ENCODE results near the gene ZNF683. TPM values are rescaled to one million over a fixed set of nuclear protein-coding genes. Genes with fewer than 3 reads are reported as not detected.
"Not testable (repeated sequence)": the region's sequence is repeated elsewhere in the genome, so short reads cannot be mapped to it uniquely, and the experiment has no call there.

Gene ZNF683
- total RNA-seq, 1 donor, result not detected

DNA sequence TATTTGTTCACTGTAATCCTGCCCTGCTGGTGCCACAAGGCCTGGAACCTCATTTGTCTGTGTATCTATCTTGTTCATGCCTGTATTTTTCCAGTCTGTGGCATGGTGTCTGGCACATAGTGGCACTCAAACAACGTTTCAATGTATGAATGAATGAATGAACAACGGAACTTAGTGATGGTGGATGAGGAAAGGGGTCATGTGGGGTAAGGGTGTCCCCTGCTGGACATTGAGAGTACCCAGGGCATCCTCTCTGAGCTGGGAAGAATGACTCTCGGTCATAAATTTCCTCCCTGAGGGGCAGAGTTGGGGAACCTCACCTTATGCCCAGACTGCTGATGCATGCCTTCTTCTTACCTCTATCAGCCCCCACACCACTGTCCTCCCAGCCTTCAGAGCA is 18.9 kb upstream of the ZNF683 start:
- Histone ChIP-seq H3K27me3 (ENCODE audit: insufficient read depth, low read length) (no peaks in the 10 kb centered on the region), H3K4me1 (ENCODE audit: insufficient read depth, low read length) (peaks cover 11% of the 10 kb centered on the region), H3K36me3 (ENCODE audit: insufficient read depth, low read length) (no peaks in the 10 kb centered on the region), H2AFZ (ENCODE audit: low read length) (no peak overlapping the region), H3K27ac (ENCODE audit: low read depth, low read length) (no peak overlapping the region), H4K20me1 (ENCODE audit: insufficient read depth, low read length) (no peaks in the 10 kb centered on the region), H3K4me3 (ENCODE audit: insufficient read depth, low read length) (no peak overlapping the region), H3K79me2 (ENCODE audit: insufficient read depth, low read length) (no peaks in the 10 kb centered on the region), H3K9me3 (ENCODE audit: low read depth, low read length) (no peaks in the 10 kb centered on the region), H3K4me2 (ENCODE audit: insufficient read depth, low read length) (no peak overlapping the region)
- TF ChIP-seq, protein P1, sequence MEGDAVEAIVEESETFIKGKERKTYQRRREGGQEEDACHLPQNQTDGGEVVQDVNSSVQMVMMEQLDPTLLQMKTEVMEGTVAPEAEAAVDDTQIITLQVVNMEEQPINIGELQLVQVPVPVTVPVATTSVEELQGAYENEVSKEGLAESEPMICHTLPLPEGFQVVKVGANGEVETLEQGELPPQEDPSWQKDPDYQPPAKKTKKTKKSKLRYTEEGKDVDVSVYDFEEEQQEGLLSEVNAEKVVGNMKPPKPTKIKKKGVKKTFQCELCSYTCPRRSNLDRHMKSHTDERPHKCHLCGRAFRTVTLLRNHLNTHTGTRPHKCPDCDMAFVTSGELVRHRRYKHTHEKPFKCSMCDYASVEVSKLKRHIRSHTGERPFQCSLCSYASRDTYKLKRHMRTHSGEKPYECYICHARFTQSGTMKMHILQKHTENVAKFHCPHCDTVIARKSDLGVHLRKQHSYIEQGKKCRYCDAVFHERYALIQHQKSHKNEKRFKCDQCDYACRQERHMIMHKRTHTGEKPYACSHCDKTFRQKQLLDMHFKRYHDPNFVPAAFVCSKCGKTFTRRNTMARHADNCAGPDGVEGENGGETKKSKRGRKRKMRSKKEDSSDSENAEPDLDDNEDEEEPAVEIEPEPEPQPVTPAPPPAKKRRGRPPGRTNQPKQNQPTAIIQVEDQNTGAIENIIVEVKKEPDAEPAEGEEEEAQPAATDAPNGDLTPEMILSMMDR (IDR thresholded peaks at IDR 0.05; ENCODE audit: extremely low read depth, low read depth, low read length), result peak; percentile 91
- peak; percentile 90 for DNase-seq (ENCODE audit: insufficient read length, low spot score, missing footprints)

DNA sequence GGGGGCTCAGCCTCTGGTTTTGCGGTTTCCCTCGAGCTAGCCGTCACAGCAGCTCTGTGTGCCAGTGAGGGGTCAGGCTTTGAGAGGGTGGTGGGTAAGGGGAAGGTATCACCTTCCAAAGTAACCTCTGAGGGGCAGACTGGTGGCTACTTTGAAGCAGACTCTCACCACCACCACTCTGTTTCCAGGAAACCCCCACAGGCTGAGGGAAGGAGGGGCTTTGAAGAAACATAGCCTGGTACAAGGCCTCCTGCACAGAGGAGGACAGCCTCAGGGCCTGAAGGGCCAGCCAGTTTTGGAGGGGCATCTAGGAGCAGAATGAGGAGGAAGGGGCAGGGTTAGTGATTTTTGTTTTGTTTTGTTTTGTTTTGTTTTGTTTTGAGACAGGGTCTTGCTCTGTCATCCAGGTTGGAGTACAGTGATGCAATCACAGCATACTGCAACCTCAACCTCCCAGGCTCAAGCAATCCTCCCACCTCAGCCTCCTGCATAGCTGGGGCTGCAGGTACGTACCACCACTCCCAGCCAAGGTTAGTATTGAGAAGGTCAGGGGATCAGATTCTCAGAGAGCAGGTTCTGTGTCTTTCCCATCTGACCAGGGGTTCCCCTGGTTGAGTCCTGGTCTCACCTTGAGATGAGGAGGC is 17.2 kb upstream of the ZNF683 start:
- H3K4me2 ChIP-seq (ENCODE audit: insufficient read depth, low read length), result no peak overlapping the region
- DNase-seq (ENCODE audit: insufficient read length, low spot score, missing footprints), result peak; percentile 32
- H3K9me3 ChIP-seq (ENCODE audit: low read depth, low read length), result no peaks in the 10 kb centered on the region
- TF ChIP-seq, protein P1 (IDR thresholded peaks at IDR 0.05; ENCODE audit: extremely low read depth, low read depth, low read length), result no peak
- no peaks in the 10 kb centered on the region for H3K27me3 ChIP-seq (ENCODE audit: insufficient read depth, low read length)
- no peaks in the 10 kb centered on the region for H3K79me2 ChIP-seq (ENCODE audit: insufficient read depth, low read length)
- no peak overlapping the region for H2AFZ ChIP-seq (ENCODE audit: low read length)
- no peaks in the 10 kb centered on the region for H3K36me3 ChIP-seq (ENCODE audit: insufficient read depth, low read length)
- peaks cover 20% of the 10 kb centered on the region for H3K4me1 ChIP-seq (ENCODE audit: insufficient read depth, low read length)
- no peak overlapping the region for H3K4me3 ChIP-seq (ENCODE audit: insufficient read depth, low read length)
- H4K20me1 ChIP-seq (ENCODE audit: insufficient read depth, low read length), result no peaks in the 10 kb centered on the region
- no peak overlapping the region for H3K27ac ChIP-seq (ENCODE audit: low read depth, low read length)

GRCh38 chr1:26388791-26389445 is 16.4 kb upstream of the ZNF683 start:
- peaks cover 20% of the 10 kb centered on the region for H3K4me1 ChIP-seq (ENCODE audit: insufficient read depth, low read length)
- no peak for DNase-seq (ENCODE audit: insufficient read length, low spot score, missing footprints)
- no peaks in the 10 kb centered on the region for H3K79me2 ChIP-seq (ENCODE audit: insufficient read depth, low read length)
- no peaks in the 10 kb centered on the region for H3K9me3 ChIP-seq (ENCODE audit: low read depth, low read length)
- no peaks in the 10 kb centered on the region for H3K36me3 ChIP-seq (ENCODE audit: insufficient read depth, low read length)
- no peak overlapping the region for H2AFZ ChIP-seq (ENCODE audit: low read length)
- TF ChIP-seq, protein P1 (IDR thresholded peaks at IDR 0.05; ENCODE audit: extremely low read depth, low read depth, low read length), result no peak
- H3K4me2 ChIP-seq (ENCODE audit: insufficient read depth, low read length), result no peak overlapping the region
- no peak overlapping the region for H3K27ac ChIP-seq (ENCODE audit: low read depth, low read length)
- H4K20me1 ChIP-seq (ENCODE audit: insufficient read depth, low read length), result no peaks in the 10 kb centered on the region
- no peak overlapping the region for H3K4me3 ChIP-seq (ENCODE audit: insufficient read depth, low read length)
- H3K27me3 ChIP-seq (ENCODE audit: insufficient read depth, low read length), result no peaks in the 10 kb centered on the region

DNA sequence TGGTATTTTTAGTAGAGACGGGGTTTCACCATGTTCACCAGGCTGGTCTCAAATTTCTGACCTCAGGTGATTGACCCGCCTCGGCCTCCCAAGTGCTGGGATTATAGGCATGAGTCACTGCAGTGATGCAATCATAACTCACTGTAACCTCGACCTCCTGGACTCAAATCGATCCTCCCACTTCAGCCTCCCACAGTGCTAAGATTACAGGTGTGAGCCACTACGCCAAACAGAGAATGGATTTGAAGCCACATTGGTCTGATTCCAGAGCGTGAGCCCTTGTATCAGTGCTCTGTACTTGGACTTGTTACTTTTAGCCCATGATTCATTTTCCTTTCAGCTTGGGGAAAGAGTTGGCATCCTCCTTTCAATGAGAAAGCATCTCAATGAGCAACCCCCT is 14.9 kb upstream of the ZNF683 start:
- Histone ChIP-seq H3K4me3 (ENCODE audit: insufficient read depth, low read length) (no peak overlapping the region), H3K79me2 (ENCODE audit: insufficient read depth, low read length) (no peaks in the 10 kb centered on the region), H3K27me3 (ENCODE audit: insufficient read depth, low read length) (no peaks in the 10 kb centered on the region), H3K36me3 (ENCODE audit: insufficient read depth, low read length) (no peaks in the 10 kb centered on the region), H4K20me1 (ENCODE audit: insufficient read depth, low read length) (no peaks in the 10 kb centered on the region), H3K9me3 (ENCODE audit: low read depth, low read length) (no peaks in the 10 kb centered on the region), H3K4me2 (ENCODE audit: insufficient read depth, low read length) (no peak overlapping the region), H3K27ac (ENCODE audit: low read depth, low read length) (no peak overlapping the region), H3K4me1 (ENCODE audit: insufficient read depth, low read length) (peaks cover 20% of the 10 kb centered on the region), H2AFZ (ENCODE audit: low read length) (no peak overlapping the region)
- no peak for DNase-seq (ENCODE audit: insufficient read length, low spot score, missing footprints)
- TF ChIP-seq, protein P1 (IDR thresholded peaks at IDR 0.05; ENCODE audit: extremely low read depth, low read depth, low read length), result no peak

DNA sequence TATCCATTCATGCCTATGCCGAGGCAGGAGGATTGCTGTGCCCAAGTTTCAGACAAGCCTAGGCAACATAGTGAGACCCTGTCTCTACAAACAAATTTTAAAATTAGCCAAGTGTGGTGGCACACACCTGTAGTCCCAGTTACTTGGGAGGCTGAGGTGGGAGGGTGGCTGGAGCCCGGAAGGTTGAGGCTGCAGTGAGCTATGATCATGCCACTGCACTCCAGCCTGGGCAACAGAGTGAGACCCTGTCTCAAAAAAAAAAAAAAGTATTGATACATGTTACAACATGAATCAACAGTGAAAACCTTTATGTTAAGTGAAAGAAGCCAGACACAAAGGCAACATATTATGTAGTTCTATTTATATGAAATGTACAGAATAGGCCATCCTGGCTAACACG is 12.5 kb upstream of the ZNF683 start:
- not testable (repeated sequence) for H3K9me3 ChIP-seq (ENCODE audit: low read depth, low read length); H3K79me2 ChIP-seq (ENCODE audit: insufficient read depth, low read length); DNase-seq (ENCODE audit: insufficient read length, low spot score, missing footprints); H3K27ac ChIP-seq (ENCODE audit: low read depth, low read length); H3K36me3 ChIP-seq (ENCODE audit: insufficient read depth, low read length); H4K20me1 ChIP-seq (ENCODE audit: insufficient read depth, low read length); H3K4me3 ChIP-seq (ENCODE audit: insufficient read depth, low read length); H3K27me3 ChIP-seq (ENCODE audit: insufficient read depth, low read length); H2AFZ ChIP-seq (ENCODE audit: low read length)
- peak overlapping the region; percentile 83 for H3K4me2 ChIP-seq (ENCODE audit: insufficient read depth, low read length)
- peaks cover 20% of the 10 kb centered on the region for H3K4me1 ChIP-seq (ENCODE audit: insufficient read depth, low read length)
